Stomach (tissue), 4 donors: ENCODE data around the gene CCR5.

Experiments used
- EP300 ChIP-seq: sonication (generic); formaldehyde crosslinking; IDR thresholded peaks from one replicate; pipeline ENCODE4 v1.6.1; 2017; ENCODE audit warnings: antibody characterized with exemption
- POLR2AphosphoS5 ChIP-seq, 3 donors: sonication (generic); formaldehyde crosslinking; IDR thresholded peaks; one replicate each; pipeline ENCODE4 v1.6.1; 2016; ENCODE audit warnings: antibody characterized with exemption in 3 of 3
- TF ChIP-seq, protein P1 (sequence below), 7 experiments: fragments of 450-650 bp in 4 of 7; fragments of 200-600 bp in 3 of 7; sonication (generic) in 3 of 7; IDR thresholded peaks; one replicate each; pipeline ENCODE4 v1.5.1; 2016 to 2019; ENCODE audit warnings: antibody characterized with exemption in 7 of 7, control low read depth in 2 of 7, mild to moderate bottlenecking in 1 of 7

GRCh38 chr3:46410669-46411068 is 39.9 kb downstream of the CCR5 start:
- TF ChIP-seq POLR2AphosphoS5 (IDR thresholded peaks at IDR 0.05) (no peak), EP300 (no peak)
- TF ChIP-seq, protein P1, sequence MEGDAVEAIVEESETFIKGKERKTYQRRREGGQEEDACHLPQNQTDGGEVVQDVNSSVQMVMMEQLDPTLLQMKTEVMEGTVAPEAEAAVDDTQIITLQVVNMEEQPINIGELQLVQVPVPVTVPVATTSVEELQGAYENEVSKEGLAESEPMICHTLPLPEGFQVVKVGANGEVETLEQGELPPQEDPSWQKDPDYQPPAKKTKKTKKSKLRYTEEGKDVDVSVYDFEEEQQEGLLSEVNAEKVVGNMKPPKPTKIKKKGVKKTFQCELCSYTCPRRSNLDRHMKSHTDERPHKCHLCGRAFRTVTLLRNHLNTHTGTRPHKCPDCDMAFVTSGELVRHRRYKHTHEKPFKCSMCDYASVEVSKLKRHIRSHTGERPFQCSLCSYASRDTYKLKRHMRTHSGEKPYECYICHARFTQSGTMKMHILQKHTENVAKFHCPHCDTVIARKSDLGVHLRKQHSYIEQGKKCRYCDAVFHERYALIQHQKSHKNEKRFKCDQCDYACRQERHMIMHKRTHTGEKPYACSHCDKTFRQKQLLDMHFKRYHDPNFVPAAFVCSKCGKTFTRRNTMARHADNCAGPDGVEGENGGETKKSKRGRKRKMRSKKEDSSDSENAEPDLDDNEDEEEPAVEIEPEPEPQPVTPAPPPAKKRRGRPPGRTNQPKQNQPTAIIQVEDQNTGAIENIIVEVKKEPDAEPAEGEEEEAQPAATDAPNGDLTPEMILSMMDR (IDR thresholded peaks at IDR 0.05), result no peak
